HepG2 (cell line): Measurements from ENCODE around the gene AMOT. TPM values are rescaled to one million over a fixed set of nuclear protein-coding genes. Genes with fewer than 3 reads are reported as not detected.

ENCODE experiments used
- ATAC-seq: fragments of 200-7000 bp; cut with Tn5 transposase; 3 replicates; pipeline ENCODE4 v1.9.1; 2020; ENCODE audit warnings: mild to moderate bottlenecking, moderate library complexity
- BruUV-seq: library from RNA; stranded (reverse); fragments of 400-500 nt; replicated peaks from 2 replicates; lab custom pipeline; 2021; lab: Mats Ljungman, UMichigan
- CTCF ChIA-PET: fragments of 300-600 bp; formaldehyde crosslinking; extraction: SDS; loops from one replicate; lab custom pipeline; 2021; ENCODE audit warnings: low total read pairs, inconsistent platforms, low intra/inter-chr PET ratio; lab: Yijun Ruan, JAX
- POLR2A ChIA-PET: fragments of 350-600 bp; sonication (Branson Sonifier 250); formaldehyde crosslinking; loops from one replicate; lab custom pipeline; 2020; ENCODE audit warnings: antibody characterized with exemption, inconsistent platforms; lab: Yijun Ruan, JAX
- DNase-seq: peaks from one replicate; pipeline ENCODE4 v3.0.0-alpha.2; 2015; ENCODE audit warnings: low spot score
- FAIRE-seq: peaks from 3 replicates; lab custom pipeline; 2011; peaks lifted over from hg19 to GRCh38; lab: Jason Lieb, UNC
- H2AFZ ChIP-seq: one replicate; pipeline ENCODE4 v1.6.1; 2011; ENCODE audit warnings: low read length, inconsistent platforms
- H3K27ac ChIP-seq: fragments of 300-600 bp; 3 replicates; pipeline ENCODE4 v1.8.0; 2011; ENCODE audit warnings: mixed run types, mild to moderate bottlenecking, mixed read lengths, low read length, inconsistent platforms; ENCODE audit not compliant: insufficient read depth; ENCODE audit errors: extremely low read length
- H3K27me3 ChIP-seq, 2 experiments: fragments of 200-600 bp in 1 of 2; 2 replicates in 1 of 2; 3 replicates in 1 of 2; pipeline versions ENCODE4 v1.6.0 to v1.8.0; 2011; ENCODE audit warnings: low read length in 2 of 2, mild to moderate bottlenecking in 2 of 2, moderate library complexity in 2 of 2, inconsistent platforms in 1 of 2; ENCODE audit not compliant: insufficient read depth in 2 of 2, control insufficient read depth in 1 of 2
- H3K36me3 ChIP-seq, 2 experiments: fragments of 200-600 bp in 1 of 2; replicated peaks in 1 of 2; 2 replicates in 1 of 2; 3 replicates in 1 of 2; pipeline versions ENCODE4 v1.5.1 to v1.8.0; 2011; ENCODE audit warnings: low read length in 2 of 2, inconsistent platforms in 1 of 2; ENCODE audit not compliant: insufficient read depth in 2 of 2, control insufficient read depth in 1 of 2
- H3K4me1 ChIP-seq: 2 replicates; pipeline ENCODE4 v1.5.1; 2012; ENCODE audit warnings: low read length, inconsistent platforms; ENCODE audit not compliant: insufficient read depth
- H3K4me2 ChIP-seq: 2 replicates; pipeline ENCODE4 v1.6.0; 2011; ENCODE audit warnings: low read depth, low read length, inconsistent platforms
- H3K4me3 ChIP-seq, 3 experiments: fragments of 200-600 bp in 1 of 3; sonication (generic), shearing (Covaris generic) in 1 of 3; replicated peaks in 1 of 3; 2 replicates each; pipeline ENCODE4 v1.5.1; 2011 to 2016; ENCODE audit warnings: low read length in 3 of 3, inconsistent platforms in 2 of 3, low read depth in 2 of 3, mild to moderate bottlenecking in 2 of 3, control low read depth in 1 of 3, mixed read lengths in 1 of 3; ENCODE audit not compliant: insufficient read depth in 1 of 3
- H3K79me2 ChIP-seq: one replicate; pipeline ENCODE4 v1.6.1; 2011; ENCODE audit warnings: low read length, inconsistent platforms; ENCODE audit not compliant: insufficient read depth
- H3K9ac ChIP-seq: 2 replicates; pipeline ENCODE4 v1.6.0; 2011; ENCODE audit warnings: mild to moderate bottlenecking, low read depth, low read length, inconsistent platforms; ENCODE audit not compliant: insufficient read depth
- H3K9me3 ChIP-seq: 2 replicates; pipeline ENCODE4 v1.5.1; 2012; ENCODE audit warnings: mild to moderate bottlenecking, low read length
- H4K20me1 ChIP-seq: 2 replicates; pipeline ENCODE4 v1.6.0; 2011; ENCODE audit warnings: inconsistent platforms, mild to moderate bottlenecking, low read length, moderate library complexity; ENCODE audit not compliant: insufficient read depth
- FOXK1 ChIP-seq: sonication (generic); formaldehyde crosslinking; IDR thresholded peaks from 2 replicates; pipeline ENCODE4 v1.4.0; 2020; ENCODE audit warnings: low read depth, missing genetic modification reagents, borderline replicate concordance
- ZNF337 ChIP-seq: sonication (generic); formaldehyde crosslinking; IDR thresholded peaks from 2 replicates; pipeline ENCODE4 v1.5.1; 2020; ENCODE audit warnings: missing genetic modification reagents, low read depth, mild to moderate bottlenecking, borderline replicate concordance
- ZNF567 ChIP-seq: sonication (generic); formaldehyde crosslinking; IDR thresholded peaks from 2 replicates; pipeline ENCODE4 v1.8.1; 2023; ENCODE audit warnings: mild to moderate bottlenecking, missing genetic modification reagents, borderline replicate concordance
- ZNF773 ChIP-seq: sonication (generic); formaldehyde crosslinking; IDR thresholded peaks from 2 replicates; pipeline ENCODE4 v1.4.0; 2020; ENCODE audit warnings: missing genetic modification reagents, borderline replicate concordance
- whole genome bisulfite sequencing: methylation state at CpG from one replicate; pipeline ENCODE4 v1.1.6; 2017; ENCODE audit warnings: low lambda C conversion rate; 5-methylcytosine and 5-hydroxymethylcytosine counted together
- in situ Hi-C: cut with HindIII; loops from 2 replicates; pipeline ENCODE4 v1.10.0; 2017; ENCODE audit warnings: low pct_unique_long_range_greater_than_20kb; ENCODE audit not compliant: extremely low pct_ligation_motif_present
- intact Hi-C: fragments of 100-400 bp; cut with micrococcal nuclease; formaldehyde crosslinking; loops from one replicate; pipeline ENCODE4 v1.10.0; 2022; ENCODE audit not compliant: unreplicated experiment
- polyA plus RNA-seq, 8 experiments: library from polyadenylated mRNA; depleted of rRNA in 3 of 8; stranded (reverse) in 7 of 8; unstranded in 1 of 8; fragments of >200 nt; fragmentation: Illumina TruSeq in 4 of 8; extraction: Trizol in 4 of 8; gene quantifications; 2 replicates each; pipeline versions ENCODE4 v1.2.1 to v1.2.3, GENCODE V29; 2011 to 2016; ENCODE audit warnings: low read depth in 4 of 8, missing spikeins in 1 of 8, mixed read lengths in 1 of 8; ENCODE audit not compliant: insufficient read depth in 1 of 8
- total RNA-seq, 5 experiments: library from RNA; depleted of rRNA; stranded (reverse); fragments of >200 nt; fragmentation: Illumina TruSeq; extraction: Trizol; gene quantifications; 2 replicates each; pipeline ENCODE4 v1.2.3, GENCODE V29; 2016; ENCODE audit warnings: low read depth in 1 of 5
- TF ChIP-seq, protein P1 (sequence below): sonication (generic); formaldehyde crosslinking; IDR thresholded peaks from 2 replicates; pipeline ENCODE4 v1.9.0; 2021; ENCODE audit warnings: missing genetic modification reagents, mild to moderate bottlenecking, borderline replicate concordance
- TF ChIP-seq, protein P2 (sequence below): sonication (generic); formaldehyde crosslinking; IDR thresholded peaks from 2 replicates; pipeline ENCODE4 v1.8.1; 2023; ENCODE audit warnings: mild to moderate bottlenecking, inconsistent platforms, moderate library complexity, missing genetic modification reagents, borderline replicate concordance
- TF ChIP-seq, protein P3 (sequence below), 2 experiments: sonication (generic) in 1 of 2; formaldehyde crosslinking in 1 of 2; IDR thresholded peaks; 2 replicates each; pipeline versions ENCODE4 v1.6.1 to v1.9.0; 2014 to 2022; ENCODE audit warnings: antibody characterized with exemption in 1 of 2, borderline replicate concordance in 1 of 2, inconsistent platforms in 1 of 2, low read depth in 1 of 2, missing genetic modification reagents in 1 of 2

Gene AMOT
- total and polyA plus RNA-seq, 2 of the 13 experiments (the other 11 are each of a cell fraction or from before 2014, with no cell fraction given), result 0.13 to 0.91 TPM

DNA sequence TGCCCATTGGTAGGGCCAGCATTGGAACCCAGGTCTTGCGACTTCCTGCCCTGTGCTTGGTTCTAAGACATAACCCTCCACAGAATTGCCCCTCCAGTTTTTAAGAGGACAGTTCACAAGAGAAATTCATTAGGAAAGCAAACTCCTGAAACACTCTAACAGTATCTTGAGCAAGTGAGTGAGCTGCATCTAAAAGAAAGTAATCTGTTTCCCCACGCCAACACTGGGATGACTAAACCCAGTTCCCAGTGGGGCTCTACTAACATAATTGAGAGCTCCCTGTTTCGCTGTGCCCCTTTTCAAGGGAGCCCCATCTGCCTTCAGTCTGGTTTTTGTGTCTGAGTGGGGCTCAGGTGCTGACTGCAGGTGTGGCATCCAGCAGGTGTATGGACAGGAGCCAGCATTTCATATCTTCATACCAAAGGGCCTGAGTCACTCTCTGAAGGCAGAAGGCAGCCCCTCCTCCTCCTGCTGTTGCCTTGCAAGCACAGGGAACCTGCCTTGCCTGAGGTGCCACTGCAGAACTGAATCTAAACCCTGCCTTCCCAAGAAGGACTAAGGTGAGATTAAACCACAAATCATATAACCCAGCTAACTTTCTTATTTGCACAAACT, 8.0 kb downstream of the AMOT start:
- Histone ChIP-seq H3K4me2 (no peak overlapping the region), H3K4me1 (no peaks in the 10 kb centered on the region), H3K27ac (no peak overlapping the region), H3K4me3 (no peak overlapping the region), H4K20me1 (no peaks in the 10 kb centered on the region), H2AFZ (no peak overlapping the region), H3K9ac (no peak overlapping the region), H3K27me3 (no peaks in the 10 kb centered on the region), H3K79me2 (no peaks in the 10 kb centered on the region), H3K36me3 (no peaks in the 10 kb centered on the region), H3K9me3 (no peaks in the 10 kb centered on the region)
- FAIRE-seq, result no peak
- BruUV-seq, result no TSS peak
- CTCF ChIA-PET, result no interaction called here
- no peak for ATAC-seq
- WGBS, result 71% methylated on average over 3 of the region's 3 CpGs
- in situ Hi-C loops, result no loop called here
- POLR2A ChIA-PET, result no interaction called here
- TF ChIP-seq FOXK1 (CRISPR knock-in tag) (no peak), ZNF337 (CRISPR knock-in tag) (no peak), ZNF567 (no peak), ZNF773 (no peak)
- TF ChIP-seq, protein P1, sequence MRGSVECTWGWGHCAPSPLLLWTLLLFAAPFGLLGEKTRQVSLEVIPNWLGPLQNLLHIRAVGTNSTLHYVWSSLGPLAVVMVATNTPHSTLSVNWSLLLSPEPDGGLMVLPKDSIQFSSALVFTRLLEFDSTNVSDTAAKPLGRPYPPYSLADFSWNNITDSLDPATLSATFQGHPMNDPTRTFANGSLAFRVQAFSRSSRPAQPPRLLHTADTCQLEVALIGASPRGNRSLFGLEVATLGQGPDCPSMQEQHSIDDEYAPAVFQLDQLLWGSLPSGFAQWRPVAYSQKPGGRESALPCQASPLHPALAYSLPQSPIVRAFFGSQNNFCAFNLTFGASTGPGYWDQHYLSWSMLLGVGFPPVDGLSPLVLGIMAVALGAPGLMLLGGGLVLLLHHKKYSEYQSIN (CRISPR knock-in tag), result no peak
- TF ChIP-seq, protein P2, sequence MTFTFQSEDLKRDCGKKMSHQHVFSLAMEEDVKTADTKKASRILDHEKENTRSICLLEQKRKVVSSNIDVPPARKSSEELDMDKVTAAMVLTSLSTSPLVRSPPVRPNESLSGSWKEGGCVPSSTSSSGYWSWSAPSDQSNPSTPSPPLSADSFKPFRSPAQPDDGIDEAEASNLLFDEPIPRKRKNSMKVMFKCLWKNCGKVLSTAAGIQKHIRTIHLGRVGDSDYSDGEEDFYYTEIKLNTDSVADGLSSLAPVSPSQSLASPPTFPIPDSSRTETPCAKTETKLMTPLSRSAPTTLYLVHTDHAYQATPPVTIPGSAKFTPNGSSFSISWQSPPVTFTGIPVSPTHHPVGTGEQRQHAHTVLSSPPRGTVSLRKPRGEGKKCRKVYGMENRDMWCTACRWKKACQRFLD, result no peak
- TF ChIP-seq, protein P3, sequence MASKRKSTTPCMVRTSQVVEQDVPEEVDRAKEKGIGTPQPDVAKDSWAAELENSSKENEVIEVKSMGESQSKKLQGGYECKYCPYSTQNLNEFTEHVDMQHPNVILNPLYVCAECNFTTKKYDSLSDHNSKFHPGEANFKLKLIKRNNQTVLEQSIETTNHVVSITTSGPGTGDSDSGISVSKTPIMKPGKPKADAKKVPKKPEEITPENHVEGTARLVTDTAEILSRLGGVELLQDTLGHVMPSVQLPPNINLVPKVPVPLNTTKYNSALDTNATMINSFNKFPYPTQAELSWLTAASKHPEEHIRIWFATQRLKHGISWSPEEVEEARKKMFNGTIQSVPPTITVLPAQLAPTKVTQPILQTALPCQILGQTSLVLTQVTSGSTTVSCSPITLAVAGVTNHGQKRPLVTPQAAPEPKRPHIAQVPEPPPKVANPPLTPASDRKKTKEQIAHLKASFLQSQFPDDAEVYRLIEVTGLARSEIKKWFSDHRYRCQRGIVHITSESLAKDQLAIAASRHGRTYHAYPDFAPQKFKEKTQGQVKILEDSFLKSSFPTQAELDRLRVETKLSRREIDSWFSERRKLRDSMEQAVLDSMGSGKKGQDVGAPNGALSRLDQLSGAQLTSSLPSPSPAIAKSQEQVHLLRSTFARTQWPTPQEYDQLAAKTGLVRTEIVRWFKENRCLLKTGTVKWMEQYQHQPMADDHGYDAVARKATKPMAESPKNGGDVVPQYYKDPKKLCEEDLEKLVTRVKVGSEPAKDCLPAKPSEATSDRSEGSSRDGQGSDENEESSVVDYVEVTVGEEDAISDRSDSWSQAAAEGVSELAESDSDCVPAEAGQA (IDR thresholded peaks at IDR 0.05; ENCODE audit: low read depth), result no peak
- TF ChIP-seq, protein P3 (CRISPR knock-in tag; IDR thresholded peaks at IDR 0.05; ENCODE audit: borderline replicate concordance), result no peak
- DNase-seq, result no peak
- intact Hi-C loops, result no loop called here
